Caco-2 (cell line): Measurements from ENCODE around the gene MGLL. TPM values are rescaled to one million over a fixed set of nuclear protein-coding genes. Genes with fewer than 3 reads are reported as not detected.
A peak's percentile ranks its signal among the peaks of the same experiment; 100 is the strongest.

ENCODE experiments used
- BruUV-seq: library from RNA; stranded (reverse); fragments of 400-500 nt; replicated peaks from 2 replicates; lab custom pipeline; 2021; lab: Mats Ljungman, UMichigan
- CTCF ChIA-PET: fragments of 300-600 bp; sonication (Branson Sonifier 250); formaldehyde crosslinking; loops from one replicate; lab custom pipeline; 2022; ENCODE audit warnings: antibody characterized with exemption; lab: Charles Lee
- POLR2A ChIA-PET: fragments of 300-600 bp; sonication (Branson Sonifier 250); formaldehyde crosslinking; loops from one replicate; lab custom pipeline; 2022; ENCODE audit warnings: antibody characterized with exemption; lab: Charles Lee
- DNase-seq, 2 experiments: peaks; one replicate each; pipeline versions ENCODE4 v3.0.0 to v3.0.0-alpha.2; 2020 to 2022
- H3K27me3 ChIP-seq: replicated peaks from 2 replicates; pipeline ENCODE4 v1.6.0; 2011; ENCODE audit warnings: low read length; ENCODE audit not compliant: control insufficient read depth, insufficient read depth
- H3K36me3 ChIP-seq: 2 replicates; pipeline ENCODE4 v1.5.1; 2011; ENCODE audit warnings: low read length; ENCODE audit not compliant: control insufficient read depth, insufficient read depth
- H3K4me1 ChIP-seq: fragments of 250-450 bp; sonication (Bioruptor Pico); 2 replicates; pipeline ENCODE4 v1.5.1; 2020; ENCODE audit warnings: mild to moderate bottlenecking
- H3K4me3 ChIP-seq: 2 replicates; pipeline ENCODE4 v1.5.1; 2011; ENCODE audit warnings: low read depth, mild to moderate bottlenecking, control low read depth, low read length
- H3K9me3 ChIP-seq: fragments of 250-450 bp; sonication (Bioruptor Pico); 2 replicates; pipeline ENCODE4 v1.5.1; 2020; ENCODE audit warnings: mild to moderate bottlenecking, moderate library complexity
- H3K27ac Mint-ChIP-seq: one replicate; pipeline ENCODE4 v1.8.0; 2022; ENCODE audit warnings: mixed read lengths; ENCODE audit not compliant: unreplicated experiment
- H3K27me3 Mint-ChIP-seq: one replicate; pipeline ENCODE4 v1.8.0; 2022; ENCODE audit warnings: mixed read lengths; ENCODE audit not compliant: insufficient read depth, unreplicated experiment
- H3K36me3 Mint-ChIP-seq: one replicate; pipeline ENCODE4 v1.8.0; 2022; ENCODE audit warnings: mild to moderate bottlenecking, mixed read lengths; ENCODE audit not compliant: insufficient read depth, unreplicated experiment
- H3K4me1 Mint-ChIP-seq: one replicate; pipeline ENCODE4 v1.8.0; 2022; ENCODE audit warnings: low read depth, mixed read lengths; ENCODE audit not compliant: unreplicated experiment
- H3K4me3 Mint-ChIP-seq: one replicate; pipeline ENCODE4 v1.8.0; 2022; ENCODE audit warnings: mild to moderate bottlenecking, moderate library complexity, mixed read lengths; ENCODE audit not compliant: unreplicated experiment
- H3K9me3 Mint-ChIP-seq: one replicate; pipeline ENCODE4 v1.8.0; 2022; ENCODE audit warnings: mixed read lengths; ENCODE audit not compliant: unreplicated experiment
- CTCF ChIP-seq, 2 experiments: fragments of 200-600 bp in 1 of 2; IDR thresholded peaks; 1 replicate in 1 of 2; 2 replicates in 1 of 2; pipeline versions ENCODE4 v1.5.1 to v1.8.0; 2011 to 2022; ENCODE audit warnings: antibody characterized with exemption in 1 of 2, control low read depth in 1 of 2, inconsistent platforms in 1 of 2, low read depth in 1 of 2, low read length in 1 of 2, mild to moderate bottlenecking in 1 of 2, moderate library complexity in 1 of 2; ENCODE audit not compliant: insufficient read depth in 1 of 2, severe bottlenecking in 1 of 2, unreplicated experiment in 1 of 2
- intact Hi-C: fragments of 100-400 bp; cut with micrococcal nuclease; formaldehyde crosslinking; loops from one replicate; pipeline ENCODE4 v1.10.0; 2022; ENCODE audit not compliant: unreplicated experiment
- total RNA-seq: library from RNA; stranded (reverse); gene quantifications from 2 replicates; pipeline ENCODE4 v1.2.3, GENCODE V29; 2022

Gene MGLL
- total RNA-seq, 1 experiment from 2014 or later = 7.8 TPM

GRCh38 chr3:127794402-127794801 lies 27.9 kb downstream of the MGLL start:
- H3K36me3 Mint-ChIP-seq = peaks cover 8% of the 10 kb centered on the region
- peaks cover 28% of the 10 kb centered on the region for H3K4me1 ChIP-seq
- DNase-seq = no peak
- peak overlapping the region; percentile 25 for H3K27ac Mint-ChIP-seq
- intact Hi-C loops = no loop called here
- peaks cover 29% of the 10 kb centered on the region for H3K4me1 Mint-ChIP-seq
- H3K36me3 ChIP-seq = no peaks in the 10 kb centered on the region
- H3K9me3 ChIP-seq = no peaks in the 10 kb centered on the region
- H3K27me3 ChIP-seq = no peaks in the 10 kb centered on the region
- no peak for TF ChIP-seq CTCF (IDR thresholded peaks at IDR 0.05; ENCODE audit: insufficient read depth in 1 of 2, low read depth in 1 of 2, low read length in 1 of 2, severe bottlenecking in 1 of 2, unreplicated experiment in 1 of 2)
- POLR2A ChIA-PET = no interaction called here
- H3K27me3 Mint-ChIP-seq = no peaks in the 10 kb centered on the region
- H3K9me3 Mint-ChIP-seq = no peaks in the 10 kb centered on the region
- H3K4me3 Mint-ChIP-seq = no peak overlapping the region
- no peak overlapping the region for H3K4me3 ChIP-seq
- CTCF ChIA-PET = no interaction called here
- BruUV-seq = no TSS peak

GRCh38 chr3:127792541-127793292 lies 29.6 kb downstream of the MGLL start:
- intact Hi-C loops = no loop called here
- ChIA-PET CTCF (no interaction called here), POLR2A (no interaction called here)
- Histone ChIP-seq H3K27me3 (no peaks in the 10 kb centered on the region), H3K9me3 (no peaks in the 10 kb centered on the region), H3K36me3 (no peaks in the 10 kb centered on the region), H3K4me1 (peaks cover 26% of the 10 kb centered on the region), H3K4me3 (no peak overlapping the region)
- Mint-ChIP-seq H3K4me1 (peaks cover 16% of the 10 kb centered on the region), H3K27ac (no peak overlapping the region), H3K27me3 (no peaks in the 10 kb centered on the region), H3K9me3 (no peaks in the 10 kb centered on the region), H3K4me3 (no peak overlapping the region), H3K36me3 (peaks cover 8% of the 10 kb centered on the region)
- no TSS peak for BruUV-seq
- no peak for TF ChIP-seq CTCF (IDR thresholded peaks at IDR 0.05; ENCODE audit: insufficient read depth in 1 of 2, low read depth in 1 of 2, low read length in 1 of 2, severe bottlenecking in 1 of 2, unreplicated experiment in 1 of 2)
- DNase-seq = no peak

GRCh38 chr3:127791221-127791913 lies 30.9 kb downstream of the MGLL start:
- peaks cover 16% of the 10 kb centered on the region for H3K4me1 Mint-ChIP-seq
- ChIA-PET POLR2A (no interaction called here), CTCF (interaction anchor here (0.6 to 1.7 kb wide), 20 partner anchors 8 to 1579 kb away, joined by 3 to 19 read pairs (median 4); partner anchors contain the start of gene MGLL)
- intact Hi-C loops = loop anchor here (1.0 to 2.0 kb wide), 4 partner anchors 25 to 169 kb away; no protein-coding TSS in a partner anchor
- peak in 1 of 2 experiments; percentile 71 for TF ChIP-seq CTCF (IDR thresholded peaks at IDR 0.05; ENCODE audit: insufficient read depth in 1 of 2, low read depth in 1 of 2, low read length in 1 of 2, severe bottlenecking in 1 of 2, unreplicated experiment in 1 of 2)
- Histone ChIP-seq H3K27me3 (no peaks in the 10 kb centered on the region), H3K9me3 (no peaks in the 10 kb centered on the region), H3K36me3 (no peaks in the 10 kb centered on the region), H3K4me3 (no peak overlapping the region), H3K4me1 (peaks cover 25% of the 10 kb centered on the region)
- no peak overlapping the region for H3K4me3 Mint-ChIP-seq
- H3K9me3 Mint-ChIP-seq = no peaks in the 10 kb centered on the region
- H3K27me3 Mint-ChIP-seq = no peaks in the 10 kb centered on the region
- peak overlapping the region; percentile 77 for H3K27ac Mint-ChIP-seq
- BruUV-seq = no TSS peak
- peak; percentile 68 to 72 for DNase-seq
- H3K36me3 Mint-ChIP-seq = peaks cover 8% of the 10 kb centered on the region
